Endothelial cell of umbilical vein (primary cell): ENCODE results near the gene PDE11A. TPM values are rescaled to one million over a fixed set of nuclear protein-coding genes. Genes with fewer than 3 reads are reported as not detected.

Source experiments
- BruUV-seq: library from RNA; stranded (reverse); fragments of 400-500 nt; replicated peaks from 2 replicates; lab custom pipeline; 2021; lab: Mats Ljungman, UMichigan
- CTCF ChIA-PET: fragments of 300-600, 350-600 bp; sonication (Branson Sonifier 250); formaldehyde crosslinking; loops from one replicate; lab custom pipeline; 2021; ENCODE audit warnings: antibody characterized with exemption, inconsistent platforms; lab: Charles Lee
- POLR2A ChIA-PET: fragments of 300-600, 350-600 bp; sonication (Branson Sonifier 250); formaldehyde crosslinking; loops from one replicate; lab custom pipeline; 2021; ENCODE audit warnings: antibody characterized with exemption, inconsistent platforms; lab: Charles Lee
- DNase-seq: peaks from one replicate; pipeline ENCODE4 v3.0.0-alpha.2; 2011; ENCODE audit warnings: low read depth, low spot score
- FAIRE-seq: peaks from 2 replicates; lab custom pipeline; 2011; peaks lifted over from hg19 to GRCh38; lab: Jason Lieb, UNC
- H2AFZ ChIP-seq: 2 replicates; pipeline ENCODE4 v1.6.0; 2012; ENCODE audit warnings: low read depth, low read length, control low read depth, inconsistent platforms
- H3K27ac ChIP-seq: 2 replicates; pipeline ENCODE4 v1.5.1; 2011; ENCODE audit warnings: low read depth, mild to moderate bottlenecking, control low read depth, low read length, moderate library complexity; ENCODE audit not compliant: insufficient read depth
- H3K27me3 ChIP-seq, 2 experiments: 2 replicates each; pipeline versions ENCODE4 v1.6.0 to v1.6.1; 2011; ENCODE audit warnings: low read length in 2 of 2, mixed read lengths in 1 of 2; ENCODE audit not compliant: control insufficient read depth in 2 of 2, insufficient read depth in 2 of 2
- H3K36me3 ChIP-seq, 2 experiments: 2 replicates in 1 of 2; 3 replicates in 1 of 2; pipeline ENCODE4 v1.5.1; 2011; ENCODE audit warnings: low read length in 2 of 2, mild to moderate bottlenecking in 1 of 2, moderate library complexity in 1 of 2; ENCODE audit not compliant: control insufficient read depth in 2 of 2, insufficient read depth in 2 of 2; ENCODE audit errors: extremely low read depth in 1 of 2
- H3K4me1 ChIP-seq: 3 replicates; pipeline ENCODE4 v1.5.1; 2011; ENCODE audit warnings: mild to moderate bottlenecking, low read length; ENCODE audit not compliant: control insufficient read depth, insufficient read depth; ENCODE audit errors: extremely low read depth
- H3K4me2 ChIP-seq: 2 replicates; pipeline ENCODE4 v1.6.1; 2011; ENCODE audit warnings: low read length, control low read depth, mixed read lengths; ENCODE audit not compliant: insufficient read depth
- H3K4me3 ChIP-seq, 3 experiments: fragments of 200-600 bp in 1 of 3; sonication (generic), shearing (Covaris generic) in 1 of 3; replicated peaks in 1 of 3; 2 replicates each; pipeline ENCODE4 v1.5.1; 2011 to 2016; ENCODE audit warnings: control low read depth in 3 of 3, low read length in 3 of 3, mild to moderate bottlenecking in 2 of 3, inconsistent platforms in 1 of 3, low read depth in 1 of 3, moderate library complexity in 1 of 3; ENCODE audit not compliant: insufficient read depth in 1 of 3
- H3K79me2 ChIP-seq: 2 replicates; pipeline ENCODE4 v1.6.0; 2012; ENCODE audit warnings: low read length, inconsistent platforms; ENCODE audit not compliant: control insufficient read depth, insufficient read depth
- H3K9ac ChIP-seq: replicated peaks from 2 replicates; pipeline ENCODE3; 2011; ENCODE audit warnings: low read length, control low read depth; ENCODE audit not compliant: insufficient read depth; ENCODE audit errors: extremely low read depth
- H3K9me1 ChIP-seq: replicated peaks from 3 replicates; pipeline ENCODE4 v1.6.0; 2011; ENCODE audit warnings: mild to moderate bottlenecking, low read length; ENCODE audit not compliant: control insufficient read depth, insufficient read depth; ENCODE audit errors: extremely low read depth
- H3K9me3 ChIP-seq: replicated peaks from 2 replicates; pipeline ENCODE4 v1.5.1; 2012; ENCODE audit warnings: low read length, inconsistent platforms; ENCODE audit not compliant: control insufficient read depth, insufficient read depth
- H4K20me1 ChIP-seq: replicated peaks from 2 replicates; pipeline ENCODE3; 2011; ENCODE audit warnings: mild to moderate bottlenecking, low read length; ENCODE audit not compliant: control insufficient read depth, insufficient read depth; ENCODE audit errors: extremely low read depth
- CTCF ChIP-seq, 2 donors: IDR thresholded peaks; 1 replicate in 1 of 2; 2 replicates in 1 of 2; pipeline ENCODE4 v1.5.1; 2011; ENCODE audit warnings: low read length in 2 of 2, mild to moderate bottlenecking in 2 of 2, moderate library complexity in 2 of 2, control low read depth in 1 of 2, inconsistent platforms in 1 of 2, low read depth in 1 of 2; ENCODE audit not compliant: insufficient read depth in 1 of 2; ENCODE audit errors: extremely low read depth in 1 of 2
- EZH2 ChIP-seq: IDR thresholded peaks from 2 replicates; pipeline ENCODE4 v1.6.1; 2012; ENCODE audit warnings: borderline replicate concordance, low read depth, mild to moderate bottlenecking, moderate library complexity, low read length, inconsistent platforms; ENCODE audit not compliant: severe bottlenecking
- FOS ChIP-seq: IDR thresholded peaks from 2 replicates; pipeline ENCODE4 v1.6.1; 2011; ENCODE audit warnings: mild to moderate bottlenecking, low read length, moderate library complexity, borderline replicate concordance; ENCODE audit not compliant: insufficient read depth
- GATA2 ChIP-seq: IDR thresholded peaks from 2 replicates; pipeline ENCODE4 v1.7.0; 2011; ENCODE audit warnings: low read depth, mild to moderate bottlenecking, moderate library complexity, mixed read lengths, low read length; ENCODE audit not compliant: insufficient read length, insufficient read depth
- JUN ChIP-seq: IDR thresholded peaks from 2 replicates; pipeline ENCODE4 v1.6.1; 2011; ENCODE audit warnings: borderline replicate concordance, low read depth; ENCODE audit not compliant: insufficient read length, insufficient read depth
- MAX ChIP-seq: IDR thresholded peaks from 2 replicates; pipeline ENCODE4 v1.6.1; 2011; ENCODE audit not compliant: insufficient read depth, insufficient read length
- MYC ChIP-seq: IDR thresholded peaks from one replicate; pipeline ENCODE4 v1.6.1; 2011; ENCODE audit warnings: mild to moderate bottlenecking, low read depth, low read length
- POLR2A ChIP-seq: IDR thresholded peaks from 2 replicates; pipeline ENCODE4 v1.6.1; 2012; ENCODE audit warnings: low read depth, mild to moderate bottlenecking, control low read depth, low read length
- POLR2AphosphoS5 ChIP-seq: IDR thresholded peaks from 2 replicates; pipeline ENCODE4 v1.6.1; 2012; ENCODE audit warnings: low read depth, mild to moderate bottlenecking, control low read depth, low read length, moderate library complexity; ENCODE audit not compliant: insufficient read depth
- dilution Hi-C: fragments of 300-500 bp; cut with MboI; formaldehyde crosslinking; loops from one replicate; pipeline ENCODE4 v1.15.0; 2019; ENCODE audit warnings: low sequenced_read_pairs; ENCODE audit not compliant: extremely low pct_ligation_motif_present
- intact Hi-C: fragments of 100-400 bp; cut with micrococcal nuclease; formaldehyde crosslinking; loops from one replicate; pipeline ENCODE4 v1.10.0; 2022
- polyA plus RNA-seq, 4 experiments: library from polyadenylated mRNA; depleted of rRNA in 3 of 4; stranded (reverse) in 3 of 4; unstranded in 1 of 4; fragments of >200 nt; gene quantifications; 2 replicates each; pipeline versions ENCODE4 v1.2.1 to v1.2.3, GENCODE V29; 2011 to 2012; ENCODE audit warnings: missing spikeins in 1 of 4
- total RNA-seq: library from RNA; stranded (reverse); gene quantifications from 2 replicates; pipeline ENCODE4 v1.2.3, GENCODE V29; 2021

PDE11A gene
- total and polyA plus RNA-seq, 2 donors (not counting 3 experiments of a cell fraction or from before 2014, with no cell fraction given): 0.07 to 0.51 TPM

GRCh38 chr2:177587371-177587770 is 485.2 kb downstream of the PDE11A start:
- no peak overlapping the region for H2AFZ ChIP-seq
- no TSS peak for BruUV-seq
- dilution Hi-C loops (no loop called here), intact Hi-C loops (no loop called here)
- POLR2A ChIA-PET: no interaction called here
- no peaks in the 10 kb centered on the region for H3K27me3 ChIP-seq
- no peak overlapping the region for H3K27ac ChIP-seq
- H3K9ac ChIP-seq: no peak overlapping the region
- DNase-seq: no peak
- no peaks in the 10 kb centered on the region for H3K9me3 ChIP-seq
- no peaks in the 10 kb centered on the region for H3K4me1 ChIP-seq
- no peaks in the 10 kb centered on the region for H3K36me3 ChIP-seq
- no peak overlapping the region for H3K4me3 ChIP-seq
- no peak for TF ChIP-seq JUN
- TF ChIP-seq POLR2A: no peak
- TF ChIP-seq CTCF (IDR thresholded peaks at IDR 0.05; ENCODE audit: extremely low read depth in 1 of 2, insufficient read depth in 1 of 2, low read depth in 1 of 2, low read length in 2 of 2): no peak
- TF ChIP-seq MYC: no peak
- no peak for TF ChIP-seq POLR2AphosphoS5
- TF ChIP-seq GATA2: no peak
- TF ChIP-seq EZH2: no peak
- no peak for TF ChIP-seq FOS
- TF ChIP-seq MAX: no peak
- H3K9me1 ChIP-seq: no peaks in the 10 kb centered on the region
- no peak overlapping the region for H3K4me2 ChIP-seq
- no peaks in the 10 kb centered on the region for H3K79me2 ChIP-seq
- FAIRE-seq: no peak
- CTCF ChIA-PET: interaction anchor here (3.7 kb wide), 1 partner anchor 17 kb away, joined by 14 read pairs; no protein-coding TSS in a partner anchor
- H4K20me1 ChIP-seq: no peaks in the 10 kb centered on the region
